GM19324 (cell line): ENCODE data around the gene PELO.
A peak's percentile ranks its signal among the peaks of the same experiment; 100 is the strongest.

ENCODE experiments used
- ATAC-seq: cut with Tn5 transposase; IDR thresholded peaks from one replicate; pipeline ENCODE4 v1.9.1; 2021; ENCODE audit warnings: mild to moderate bottlenecking, moderate library complexity; ENCODE audit not compliant: unreplicated experiment, low FRiP score

PELO gene

GRCh38 chr5:52770287-52770939 lies 17.3 kb upstream of the PELO start:
- ATAC-seq, result no peak

GRCh38 chr5:52771343-52772039 lies 16.2 kb upstream of the PELO start:
- peak; percentile 97 for ATAC-seq

- no peak for ATAC-seq
These were observed 15.0 kb upstream of the PELO start for GRCh38 chr5:52772668-52773067.

GRCh38 chr5:52773342-52773741 lies 14.4 kb upstream of the PELO start:
- no peak for ATAC-seq

- ATAC-seq, result no peak
These were observed 13.7 kb upstream of the PELO start for GRCh38 chr5:52774005-52774410.

GRCh38 chr5:52776116-52776515 lies 11.6 kb upstream of the PELO start:
- no peak for ATAC-seq

- ATAC-seq, result no peak
These were observed 10.5 kb upstream of the PELO start for GRCh38 chr5:52777186-52777585.

- ATAC-seq, result no peak
These were observed 8.9 kb upstream of the PELO start for GRCh38 chr5:52778781-52779180.

- no peak for ATAC-seq
These were observed 8.5 kb upstream of the PELO start for GRCh38 chr5:52779213-52779612.

- no peak for ATAC-seq
These were observed 4.3 kb upstream of the PELO start for GRCh38 chr5:52783226-52783959.

- ATAC-seq, result no peak
These were observed 3.0 kb upstream of the PELO start for GRCh38 chr5:52784737-52785136.

GRCh38 chr5:52786391-52786790 lies 1.3 kb upstream of the PELO start:
- no peak for ATAC-seq

- peak; percentile 43 for ATAC-seq
These were observed 642 bp upstream of the PELO start for GRCh38 chr5:52786949-52787599.

GRCh38 chr5:52788505-52788821 lies 747 bp downstream of the PELO start:
- ATAC-seq, result no peak

GRCh38 chr5:52789378-52789777 lies 1.7 kb downstream of the PELO start:
- ATAC-seq, result no peak

GRCh38 chr5:52789851-52790250 lies 2.1 kb downstream of the PELO start:
- ATAC-seq, result no peak

GRCh38 chr5:52791366-52791765 lies 3.6 kb downstream of the PELO start:
- no peak for ATAC-seq

- no peak for ATAC-seq
These were observed 6.8 kb downstream of the PELO start for GRCh38 chr5:52794519-52794918.

GRCh38 chr5:52796031-52796430 lies 8.3 kb downstream of the PELO start:
- ATAC-seq, result no peak

GRCh38 chr5:52796516-52797103 lies 8.9 kb downstream of the PELO start:
- no peak for ATAC-seq

GRCh38 chr5:52798938-52799337 lies 11.2 kb downstream of the PELO start:
- ATAC-seq, result no peak
